Jurkat, Clone E6-1 (cell line): Measurements from ENCODE around the gene PEX11B.

ENCODE experiments used
- DNase-seq: peaks from one replicate; pipeline ENCODE4 v3.0.0-alpha.2; 2011; ENCODE audit warnings: low read depth, low spot score
- H3K4me3 ChIP-seq: 2 replicates; pipeline ENCODE4 v1.5.1; 2011; ENCODE audit warnings: mild to moderate bottlenecking, low read length, control low read depth, moderate library complexity

PEX11B gene

GRCh38 chr1:145918992-145919939 is 749 bp upstream of the PEX11B start:
- peak overlapping the region; percentile 99 for H3K4me3 ChIP-seq
- no peak for DNase-seq

GRCh38 chr1:145917595-145917994 is 922 bp downstream of the PEX11B start:
- no peak for DNase-seq

DNA sequence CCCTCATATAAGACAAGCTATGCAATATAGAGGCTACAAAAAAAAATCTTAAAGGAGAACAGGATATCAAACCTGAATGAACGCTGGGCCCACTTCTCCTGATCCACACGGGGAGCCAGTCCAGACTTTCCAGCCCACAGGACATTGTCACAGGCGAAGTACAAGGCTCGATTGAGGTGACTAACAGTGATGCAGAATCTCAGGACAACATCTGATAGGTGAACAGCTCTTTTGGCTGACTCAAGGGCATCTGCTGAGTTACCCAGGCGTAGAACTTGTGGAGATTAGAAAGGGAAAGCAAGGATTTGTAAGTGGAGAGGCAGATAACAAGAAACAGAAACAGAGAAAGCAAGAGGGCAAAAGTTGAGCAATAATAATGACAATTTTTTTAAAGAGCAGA is 1.8 kb downstream of the PEX11B start:
- no peak for DNase-seq

More at GRCh38 chr1:145917595-145917994, 922 bp downstream of the PEX11B start:
- H3K4me3 ChIP-seq = peak overlapping the region; percentile 99

DNA sequence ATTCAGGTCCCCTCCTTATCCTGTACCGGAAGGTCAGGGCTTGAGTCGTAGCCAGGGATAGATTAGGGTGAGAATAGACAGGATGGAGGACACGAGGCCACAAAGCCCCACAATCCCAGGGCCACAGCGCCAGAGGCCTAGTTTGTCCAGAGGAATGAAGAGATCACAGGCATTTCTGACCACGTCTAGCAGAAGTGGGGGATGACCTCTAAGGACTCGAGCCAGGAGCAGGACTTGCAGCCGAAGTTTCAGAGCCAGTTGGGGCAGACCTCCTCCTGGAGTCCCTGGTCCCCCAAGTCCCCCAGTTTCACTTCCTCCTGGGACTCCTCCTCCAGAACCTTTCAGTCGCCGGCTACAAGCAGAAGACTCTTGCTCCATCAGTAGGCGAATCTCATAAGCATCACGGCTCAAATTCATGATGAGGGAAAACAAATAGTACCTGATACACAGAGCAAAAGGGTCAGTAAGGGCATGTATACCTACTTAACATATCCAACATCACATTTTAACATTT is 6.3 kb downstream of the PEX11B start:
- DNase-seq = no peak
- no peak overlapping the region for H3K4me3 ChIP-seq

More for the DNA sequence above, 1.8 kb downstream of the PEX11B start:
- H3K4me3 ChIP-seq = no peak overlapping the region

GRCh38 chr1:145908653-145909052 is 9.9 kb downstream of the PEX11B start:
- no peak for DNase-seq
- H3K4me3 ChIP-seq = no peak overlapping the region

- H3K4me3 ChIP-seq = no peak overlapping the region
- no peak for DNase-seq
Measured at GRCh38 chr1:145906954-145907753, 11.4 kb downstream of the PEX11B start.

DNA sequence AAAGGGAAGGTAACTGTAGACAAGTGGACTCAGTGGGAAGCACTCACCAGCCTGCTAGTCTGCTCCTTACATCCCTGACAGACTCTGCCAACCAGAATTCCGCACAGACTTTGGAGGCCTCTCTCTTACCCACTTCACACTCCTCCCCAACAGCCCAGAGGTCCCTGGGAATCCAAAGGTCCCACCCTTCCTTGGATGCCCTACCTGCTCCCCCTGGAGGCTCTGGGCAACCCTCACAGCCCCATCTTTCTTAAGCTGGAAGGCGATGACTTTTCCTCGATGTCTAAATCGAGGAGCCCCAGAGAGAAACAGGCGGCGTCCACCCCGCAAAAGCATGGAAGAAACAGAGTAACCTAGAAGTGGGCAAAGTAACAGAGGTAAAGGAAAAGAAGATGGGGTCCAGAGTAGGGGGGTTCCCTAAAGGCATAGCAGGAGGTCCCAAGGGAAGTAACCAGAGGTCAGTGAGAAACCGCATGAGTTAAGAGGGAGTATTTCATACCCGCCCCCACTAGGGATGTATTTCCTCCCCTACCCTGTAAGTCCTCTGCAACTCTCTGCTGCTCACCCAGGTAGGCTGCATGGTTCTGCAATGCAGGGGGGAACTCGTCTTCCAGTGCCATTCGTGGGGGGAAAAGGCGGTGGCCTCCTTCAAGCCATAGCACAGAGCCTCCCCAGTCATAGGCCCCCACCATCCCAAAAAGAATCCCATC is 17.1 kb downstream of the PEX11B start:
- DNase-seq = no peak
- H3K4me3 ChIP-seq = no peak overlapping the region

DNA sequence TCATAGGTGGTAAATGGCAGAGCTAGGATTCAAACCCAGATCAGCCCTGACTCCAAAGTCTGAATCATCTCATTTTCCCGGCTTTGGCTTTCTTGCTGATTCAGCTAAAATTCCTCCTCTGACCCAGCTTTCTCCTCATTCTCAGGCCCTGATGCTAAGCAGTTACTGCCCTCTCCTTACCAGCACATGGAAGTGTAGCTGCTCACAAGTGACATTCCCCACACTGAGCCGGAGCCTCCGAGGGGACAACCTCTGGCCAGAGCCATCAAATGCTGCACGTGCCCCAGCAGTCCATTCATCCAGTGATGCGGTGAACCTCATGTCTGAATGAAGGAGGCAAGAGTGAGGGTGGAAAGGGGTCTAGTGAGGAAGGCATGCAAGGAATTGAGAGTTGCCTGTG is 19.8 kb downstream of the PEX11B start:
- DNase-seq = no peak

GRCh38 chr1:145897969-145898368 is 20.5 kb downstream of the PEX11B start:
- no peak overlapping the region for H3K4me3 ChIP-seq
- DNase-seq = no peak

More for the DNA sequence above, 19.8 kb downstream of the PEX11B start:
- no peak overlapping the region for H3K4me3 ChIP-seq

DNA sequence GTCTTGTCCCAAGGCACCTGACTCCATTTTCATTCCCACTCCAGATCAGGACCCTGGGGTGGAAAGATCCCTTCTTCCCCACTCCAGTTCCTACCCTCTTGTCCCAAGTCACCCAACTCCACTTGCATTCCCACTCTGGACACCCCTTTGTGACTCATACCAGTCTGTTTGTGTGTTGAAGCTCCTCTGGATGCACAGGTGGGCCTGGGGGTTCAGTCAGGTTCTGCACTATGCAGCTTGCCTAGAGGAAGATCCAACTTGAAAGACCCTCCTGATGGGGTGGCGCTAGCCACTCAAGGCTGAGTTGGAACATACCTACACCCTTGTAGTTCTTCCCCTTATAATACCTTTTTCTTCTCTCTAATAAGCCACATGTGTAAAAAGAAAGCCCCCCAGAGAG is 23.0 kb downstream of the PEX11B start:
- no peak overlapping the region for H3K4me3 ChIP-seq
- no peak for DNase-seq

DNA sequence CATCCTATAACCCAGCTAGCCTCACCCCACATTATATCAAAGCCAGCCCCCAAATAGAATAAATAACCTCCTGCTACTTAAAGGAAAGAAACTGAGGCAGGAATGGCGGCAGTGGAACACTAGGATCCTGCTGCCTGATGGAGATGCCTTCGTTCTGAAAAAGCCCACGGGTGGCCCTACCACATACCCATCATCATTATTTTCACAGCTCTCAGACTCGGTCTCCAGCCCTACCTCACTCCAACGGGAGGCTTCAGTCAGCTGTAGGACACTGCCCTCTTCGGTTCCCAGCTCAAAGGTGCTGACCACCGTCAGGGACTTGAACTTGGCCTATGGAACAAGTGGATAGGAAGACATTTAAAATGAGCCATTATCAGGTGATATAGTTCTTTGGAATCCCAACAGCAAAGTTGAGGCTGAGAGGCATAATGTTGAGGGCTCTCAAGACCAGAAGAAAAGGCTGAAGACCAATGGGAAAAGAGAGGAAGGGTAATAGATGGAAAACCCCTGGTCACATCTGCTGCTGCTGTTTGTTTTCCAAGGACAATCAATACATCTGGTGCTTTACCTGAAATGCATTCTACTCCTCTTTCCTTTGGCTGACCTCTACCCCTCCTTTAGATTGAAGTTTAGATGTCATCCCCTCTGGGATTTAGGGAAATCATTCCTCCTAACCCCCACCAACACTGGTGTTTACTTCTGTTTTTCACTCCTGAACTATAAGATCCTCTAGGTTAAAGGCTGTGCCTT is 25.0 kb downstream of the PEX11B start:
- DNase-seq = no peak
- no peak overlapping the region for H3K4me3 ChIP-seq

GRCh38 chr1:145892486-145893087 is 25.9 kb downstream of the PEX11B start:
- DNase-seq = no peak
- H3K4me3 ChIP-seq = no peak overlapping the region

DNA sequence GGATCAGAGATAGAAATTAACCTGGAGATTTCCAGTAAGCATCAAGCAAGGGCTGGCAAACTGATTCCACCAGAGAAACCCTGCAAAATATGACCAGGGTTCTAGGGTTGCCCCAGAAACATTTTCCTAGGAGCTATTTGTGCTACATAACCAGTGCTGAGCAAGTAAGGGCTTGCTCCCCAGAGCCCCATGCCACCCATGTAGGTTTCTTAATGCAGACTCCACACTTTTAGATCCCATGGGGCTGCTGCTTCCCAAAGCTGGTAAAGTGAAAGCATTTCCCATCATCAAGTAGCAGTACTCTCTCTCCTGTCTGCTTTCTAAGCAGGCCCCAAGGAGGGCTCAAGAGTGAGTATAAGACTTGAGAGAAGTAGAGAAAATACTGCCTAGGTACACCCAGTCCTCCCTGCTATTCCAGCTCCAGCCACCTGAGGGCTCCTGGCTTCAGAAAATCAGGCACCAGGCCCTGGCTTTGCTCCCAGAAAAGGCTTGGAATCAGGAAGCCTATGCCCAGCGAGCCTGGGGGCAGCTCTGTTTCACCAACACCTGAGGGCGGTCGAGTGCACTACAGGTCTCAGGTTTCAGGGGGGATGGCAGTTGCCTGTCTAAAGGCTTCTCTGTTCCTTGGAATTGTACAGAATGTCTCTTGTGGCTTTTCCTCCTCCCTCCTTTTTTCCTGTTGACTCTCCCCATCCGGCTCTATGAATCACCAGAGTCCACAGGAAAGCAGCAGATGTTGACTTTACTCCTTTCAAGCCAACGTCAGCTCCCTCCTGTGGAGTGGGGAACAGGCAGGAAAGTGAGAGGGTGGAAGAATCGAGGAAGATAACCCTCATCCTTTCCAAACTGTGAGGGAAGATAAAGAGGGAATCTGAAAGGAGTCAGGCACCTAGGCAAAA is 26.7 kb downstream of the PEX11B start:
- no peak overlapping the region for H3K4me3 ChIP-seq
- DNase-seq = peak; percentile 34

GRCh38 chr1:145891143-145891542 is 27.4 kb downstream of the PEX11B start:
- DNase-seq = no peak
- no peak overlapping the region for H3K4me3 ChIP-seq

DNA sequence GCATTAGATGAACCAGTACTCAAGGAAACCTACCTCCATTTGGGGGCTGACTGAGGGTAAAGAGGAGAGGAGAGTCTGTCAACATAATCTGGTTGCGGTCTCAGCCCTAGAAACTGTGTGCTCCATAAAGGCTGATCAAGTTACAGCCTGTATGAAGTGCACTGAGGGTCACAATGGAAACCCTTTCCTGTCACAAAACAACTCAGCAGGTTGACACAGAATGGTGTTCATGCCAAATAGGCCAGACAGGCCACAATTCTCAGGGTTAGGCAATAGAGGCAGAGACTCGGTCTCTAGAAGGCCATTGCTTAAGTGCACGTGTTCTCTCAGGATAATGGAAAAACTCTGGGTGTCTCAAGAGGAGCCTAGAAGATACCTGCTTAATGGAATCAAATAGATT is 28.8 kb downstream of the PEX11B start:
- no peak for DNase-seq
- no peak overlapping the region for H3K4me3 ChIP-seq

DNA sequence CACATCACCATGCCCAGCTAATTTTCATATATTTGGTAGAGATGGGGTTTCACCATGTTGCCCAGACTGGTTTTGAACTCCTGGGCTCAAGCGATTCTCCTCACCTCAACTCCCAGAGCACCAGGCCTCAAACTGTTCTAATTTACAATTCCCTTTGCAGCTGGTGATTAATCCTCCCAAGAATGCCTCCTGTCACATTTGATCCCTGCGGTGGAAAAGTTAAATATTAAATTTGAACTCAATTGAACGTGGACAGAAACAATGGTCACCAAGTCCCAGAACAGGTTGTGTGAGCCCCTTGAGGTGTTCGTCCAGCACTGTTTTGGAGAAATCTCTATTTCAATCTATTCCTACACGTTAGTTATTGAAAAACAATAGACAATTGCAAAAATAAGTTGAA is 30.9 kb downstream of the PEX11B start:
- DNase-seq = no peak
- no peak overlapping the region for H3K4me3 ChIP-seq

GRCh38 chr1:145886816-145887215 is 31.7 kb downstream of the PEX11B start:
- H3K4me3 ChIP-seq = no peak overlapping the region
- no peak for DNase-seq
